ENCODE measurements around the gene DEPDC1B.
"Not testable (repeated sequence)": the region's sequence is repeated elsewhere in the genome, so short reads cannot be mapped to it uniquely, and the experiment has no call there.

GRCh38 chr5:60624875-60625274 is 75.1 kb downstream of the DEPDC1B start:
- not testable (repeated sequence) for TF ChIP-seq CTCF, POLR2A (IDR thresholded peaks at IDR 0.05)

Data from uterus (tissue), 2 donors.